Measurements from ENCODE around the gene DOCK1.

The DOCK1 gene

GRCh38 chr10:127184582-127184981 is 279.4 kb downstream of the DOCK1 start:
- TF ChIP-seq CTCF (conservative IDR thresholded peaks at IDR 0.05; ENCODE audit: low read depth, low read length), result no peak
- Histone ChIP-seq H3K4me2 (no peak overlapping the region), H3K79me2 (ENCODE audit: insufficient read depth, low read depth) (no peaks in the 10 kb centered on the region), H3K27me3 (ENCODE audit: insufficient read depth, low read depth) (no peaks in the 10 kb centered on the region), H4K20me1 (ENCODE audit: insufficient read depth) (no peaks in the 10 kb centered on the region), H2AFZ (ENCODE audit: low read depth) (no peak overlapping the region), H3K4me3 (IDR thresholded peaks at IDR 0.05; ENCODE audit: insufficient read depth, low read depth, low read length) (no peak overlapping the region), H3K27ac (no peak overlapping the region), H3K4me1 (ENCODE audit: low read depth, poor library complexity, severe bottlenecking) (no peaks in the 10 kb centered on the region), H3K36me3 (ENCODE audit: insufficient read depth) (no peaks in the 10 kb centered on the region), H3K9ac (no peak overlapping the region)

DNA sequence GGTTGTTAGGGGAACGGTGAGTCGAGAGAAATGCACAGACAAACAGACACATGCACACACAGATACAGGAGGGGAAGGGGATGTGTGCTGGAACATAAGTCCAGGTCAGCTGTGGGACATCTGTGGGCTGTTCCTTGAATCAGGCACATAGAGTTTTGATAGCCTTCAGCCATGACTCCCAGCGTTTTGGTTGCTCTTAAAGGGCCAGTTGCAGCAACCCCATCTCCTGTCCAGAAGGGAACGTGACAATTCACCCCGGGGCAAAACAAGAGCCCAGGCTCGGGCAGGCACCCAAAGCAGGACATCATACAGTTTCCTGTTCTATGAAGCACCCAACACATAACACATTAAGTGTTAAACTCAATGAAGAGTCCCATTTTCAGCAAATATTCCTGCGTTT is 281.6 kb downstream of the DOCK1 start:
- no peak for TF ChIP-seq CTCF (conservative IDR thresholded peaks at IDR 0.05; ENCODE audit: low read depth, low read length)
- Histone ChIP-seq H3K4me3 (IDR thresholded peaks at IDR 0.05; ENCODE audit: insufficient read depth, low read depth, low read length) (no peak overlapping the region), H3K36me3 (ENCODE audit: insufficient read depth) (no peaks in the 10 kb centered on the region)

DNA sequence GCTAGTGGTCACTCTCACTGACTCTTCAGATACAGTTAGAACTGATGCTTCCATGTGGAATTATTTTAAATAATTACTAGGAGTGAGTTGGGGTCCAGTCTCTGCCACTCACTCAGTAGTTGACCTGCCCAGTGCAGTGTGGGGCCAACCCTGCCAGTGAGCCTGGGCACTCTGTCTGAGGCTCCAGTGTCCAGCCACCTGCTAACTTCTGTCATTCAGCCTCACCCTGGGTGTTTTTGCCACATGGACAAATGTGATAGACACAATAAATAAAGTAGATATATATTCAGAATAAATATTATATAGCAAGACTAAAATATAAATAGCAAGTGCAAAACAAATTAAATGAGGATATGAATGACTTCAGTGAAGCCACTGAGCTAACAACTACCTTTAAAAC is 284.0 kb downstream of the DOCK1 start:
- Histone ChIP-seq H3K27ac (no peak overlapping the region), H3K27me3 (ENCODE audit: insufficient read depth, low read depth) (no peaks in the 10 kb centered on the region), H3K4me1 (ENCODE audit: low read depth, poor library complexity, severe bottlenecking) (no peaks in the 10 kb centered on the region), H3K4me3 (IDR thresholded peaks at IDR 0.05; ENCODE audit: insufficient read depth, low read depth, low read length) (no peak overlapping the region), H4K20me1 (ENCODE audit: insufficient read depth) (no peaks in the 10 kb centered on the region), H2AFZ (ENCODE audit: low read depth) (no peak overlapping the region), H3K9ac (no peak overlapping the region), H3K79me2 (ENCODE audit: insufficient read depth, low read depth) (no peaks in the 10 kb centered on the region), H3K36me3 (ENCODE audit: insufficient read depth) (no peaks in the 10 kb centered on the region), H3K4me2 (no peak overlapping the region)
- no peak for TF ChIP-seq CTCF (conservative IDR thresholded peaks at IDR 0.05; ENCODE audit: low read depth, low read length)

More for the DNA sequence above, 281.6 kb downstream of the DOCK1 start:
- Histone ChIP-seq H3K27me3 (ENCODE audit: insufficient read depth, low read depth) (no peaks in the 10 kb centered on the region), H3K4me1 (ENCODE audit: low read depth, poor library complexity, severe bottlenecking) (no peaks in the 10 kb centered on the region), H3K9ac (no peak overlapping the region), H2AFZ (ENCODE audit: low read depth) (no peak overlapping the region), H3K4me2 (no peak overlapping the region), H3K79me2 (ENCODE audit: insufficient read depth, low read depth) (no peaks in the 10 kb centered on the region), H3K27ac (no peak overlapping the region), H4K20me1 (ENCODE audit: insufficient read depth) (no peaks in the 10 kb centered on the region)

- no peaks in the 10 kb centered on the region for H3K36me3 ChIP-seq (ENCODE audit: insufficient read depth)
- H4K20me1 ChIP-seq (ENCODE audit: insufficient read depth), result no peaks in the 10 kb centered on the region
- H3K27ac ChIP-seq, result no peak overlapping the region
- no peak overlapping the region for H3K4me3 ChIP-seq (IDR thresholded peaks at IDR 0.05; ENCODE audit: insufficient read depth, low read depth, low read length)
- H3K4me2 ChIP-seq, result no peak overlapping the region
- no peak for TF ChIP-seq CTCF (conservative IDR thresholded peaks at IDR 0.05; ENCODE audit: low read depth, low read length)
- H2AFZ ChIP-seq (ENCODE audit: low read depth), result no peak overlapping the region
- H3K4me1 ChIP-seq (ENCODE audit: low read depth, poor library complexity, severe bottlenecking), result no peaks in the 10 kb centered on the region
- H3K27me3 ChIP-seq (ENCODE audit: insufficient read depth, low read depth), result no peaks in the 10 kb centered on the region
- no peaks in the 10 kb centered on the region for H3K79me2 ChIP-seq (ENCODE audit: insufficient read depth, low read depth)
- no peak overlapping the region for H3K9ac ChIP-seq
Observed at GRCh38 chr10:127190427-127190826, 285.2 kb downstream of the DOCK1 start.

Measured in KMS-11 (cell line).